T-helper 1 cell (primary cell): ENCODE results near the gene LRRC8B.

Experiments used
- DNase-seq, 5 donors: peaks; one replicate each; pipeline ENCODE4 v3.0.0-alpha.2; 2012 to 2020

Gene LRRC8B

GRCh38 chr1:89635825-89636815 is 111.5 kb downstream of the LRRC8B start:
- no peak for DNase-seq

- no peak for DNase-seq
Measured at GRCh38 chr1:89637496-89637895, 112.9 kb downstream of the LRRC8B start.

GRCh38 chr1:89640440-89640839 is 115.8 kb downstream of the LRRC8B start:
- DNase-seq = no peak

- DNase-seq = no peak
Measured at GRCh38 chr1:89641781-89642180, 117.2 kb downstream of the LRRC8B start.

- DNase-seq = no peak
Measured at GRCh38 chr1:89643577-89643976, 118.9 kb downstream of the LRRC8B start.

- DNase-seq = no peak
Measured at GRCh38 chr1:89644119-89644814, 119.6 kb downstream of the LRRC8B start.

GRCh38 chr1:89646259-89646658 is 121.6 kb downstream of the LRRC8B start:
- no peak for DNase-seq
